Measurements from ENCODE around the gene PDZRN3.

DNA sequence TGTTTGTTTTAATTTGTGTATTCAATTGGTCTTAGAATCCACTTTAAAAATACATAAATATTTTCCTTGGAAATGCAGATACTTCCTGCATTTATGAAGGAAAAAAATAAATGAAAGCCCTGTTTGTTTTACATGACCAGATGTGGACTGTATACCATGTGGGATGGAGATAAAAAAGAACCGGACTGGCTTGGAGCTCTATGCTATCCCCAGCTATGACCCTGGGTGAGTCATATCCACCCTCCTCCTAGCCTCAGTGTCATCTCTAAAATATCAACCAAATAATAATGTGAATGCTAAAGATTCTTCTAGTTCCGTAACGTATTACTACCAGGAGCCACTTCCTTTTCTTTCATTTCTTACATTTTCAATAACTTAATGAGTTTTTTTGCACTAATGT, 44.5 kb upstream of the PDZRN3 start:
- TF ChIP-seq CTCF (IDR thresholded peaks at IDR 0.05), result no peak
- TF ChIP-seq POLR2A (IDR thresholded peaks at IDR 0.05), result no peak
- TF ChIP-seq POLR2AphosphoS5 (IDR thresholded peaks at IDR 0.05; ENCODE audit: insufficient read depth in 1 of 2, low read depth in 1 of 2), result no peak
